TTC549 (cell line): ENCODE data around the gene FKRP.
"Not testable (repeated sequence)": the region's sequence is repeated elsewhere in the genome, so short reads cannot be mapped to it uniquely, and the experiment has no call there.

Experiments
- FAIRE-seq: peaks from 2 replicates; lab custom pipeline; 2012; peaks lifted over from hg19 to GRCh38; lab: Jason Lieb, UNC

FKRP gene, protein sequence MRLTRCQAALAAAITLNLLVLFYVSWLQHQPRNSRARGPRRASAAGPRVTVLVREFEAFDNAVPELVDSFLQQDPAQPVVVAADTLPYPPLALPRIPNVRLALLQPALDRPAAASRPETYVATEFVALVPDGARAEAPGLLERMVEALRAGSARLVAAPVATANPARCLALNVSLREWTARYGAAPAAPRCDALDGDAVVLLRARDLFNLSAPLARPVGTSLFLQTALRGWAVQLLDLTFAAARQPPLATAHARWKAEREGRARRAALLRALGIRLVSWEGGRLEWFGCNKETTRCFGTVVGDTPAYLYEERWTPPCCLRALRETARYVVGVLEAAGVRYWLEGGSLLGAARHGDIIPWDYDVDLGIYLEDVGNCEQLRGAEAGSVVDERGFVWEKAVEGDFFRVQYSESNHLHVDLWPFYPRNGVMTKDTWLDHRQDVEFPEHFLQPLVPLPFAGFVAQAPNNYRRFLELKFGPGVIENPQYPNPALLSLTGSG

GRCh38 chr19:46745521-46746280 lies at the start of gene FKRP:
TSS of gene FKRP (plus strand) at chr19:46746057. CDS start at chr19:46755451, 9,394 bp downstream.
- no peak for FAIRE-seq

- no peak for FAIRE-seq
Observed at GRCh38 chr19:46696866-46697203, 49.0 kb upstream of the FKRP start.

GRCh38 chr19:46697204-46697960 lies 48.5 kb upstream of the FKRP start:
- FAIRE-seq, result no peak

DNA sequence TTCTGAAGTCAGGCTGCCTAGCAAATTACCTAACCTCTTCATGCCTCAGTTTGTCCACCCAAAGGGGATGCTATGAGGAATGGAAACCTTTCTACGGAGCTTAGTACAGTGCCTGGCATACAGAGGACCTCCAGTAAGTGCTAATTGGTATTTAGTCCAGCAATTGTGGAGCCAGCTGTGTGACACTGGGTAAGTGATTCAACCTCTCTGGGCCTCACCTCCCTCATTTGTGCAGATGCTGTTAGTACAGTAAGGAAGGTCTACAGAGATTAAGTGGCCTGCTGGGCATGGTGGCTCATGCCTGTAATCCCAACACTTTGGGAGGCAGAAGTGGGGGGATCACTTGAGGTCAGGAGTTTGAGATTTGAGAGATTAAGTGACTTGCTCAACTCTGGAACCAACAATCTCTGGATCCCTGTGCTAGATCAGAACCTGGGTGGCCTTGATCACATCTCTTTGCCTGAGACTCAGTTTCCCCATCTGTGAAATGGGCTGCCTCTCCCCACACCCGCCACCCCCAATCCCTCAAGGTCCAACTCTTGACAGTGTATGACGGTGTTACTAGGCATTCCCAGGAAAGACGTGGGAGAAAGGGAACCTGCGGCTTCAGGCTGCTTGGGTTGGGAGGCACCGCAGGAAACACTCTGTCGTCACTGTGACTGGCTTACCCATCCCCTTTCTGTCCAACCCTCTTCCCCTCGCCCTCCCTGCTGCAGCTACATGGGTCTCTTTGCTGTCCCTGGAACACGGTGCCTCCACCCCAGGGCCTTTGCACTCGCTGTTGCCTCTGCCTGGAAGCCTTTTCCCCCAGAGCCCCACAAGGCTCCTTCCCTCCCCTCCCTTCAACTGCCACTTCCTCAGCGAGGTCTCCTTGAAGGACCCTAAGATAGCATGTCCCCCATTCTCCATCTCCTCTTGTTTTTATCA lies 47.2 kb upstream of the FKRP start:
- FAIRE-seq, result no peak

DNA sequence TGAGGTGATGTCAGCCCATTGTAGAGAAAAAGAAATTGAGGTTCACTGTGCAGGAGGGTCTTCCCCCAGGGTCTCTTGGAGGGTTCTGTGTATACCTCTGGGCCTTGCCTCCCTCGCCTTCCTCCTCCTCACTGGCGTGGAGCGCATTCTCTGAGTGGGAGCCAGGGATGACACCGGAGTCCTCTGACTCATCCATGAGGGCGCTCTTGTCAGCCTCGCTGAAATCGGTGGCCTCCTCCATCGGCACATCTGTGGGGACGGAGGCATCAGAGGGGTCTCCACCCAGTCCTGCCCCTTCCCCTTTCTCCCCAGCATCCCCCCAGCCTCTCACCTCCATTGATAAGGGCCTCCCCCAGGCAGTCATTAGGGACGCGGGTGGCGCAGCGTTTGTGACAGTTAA lies 45.2 kb upstream of the FKRP start:
- FAIRE-seq, result no peak

DNA sequence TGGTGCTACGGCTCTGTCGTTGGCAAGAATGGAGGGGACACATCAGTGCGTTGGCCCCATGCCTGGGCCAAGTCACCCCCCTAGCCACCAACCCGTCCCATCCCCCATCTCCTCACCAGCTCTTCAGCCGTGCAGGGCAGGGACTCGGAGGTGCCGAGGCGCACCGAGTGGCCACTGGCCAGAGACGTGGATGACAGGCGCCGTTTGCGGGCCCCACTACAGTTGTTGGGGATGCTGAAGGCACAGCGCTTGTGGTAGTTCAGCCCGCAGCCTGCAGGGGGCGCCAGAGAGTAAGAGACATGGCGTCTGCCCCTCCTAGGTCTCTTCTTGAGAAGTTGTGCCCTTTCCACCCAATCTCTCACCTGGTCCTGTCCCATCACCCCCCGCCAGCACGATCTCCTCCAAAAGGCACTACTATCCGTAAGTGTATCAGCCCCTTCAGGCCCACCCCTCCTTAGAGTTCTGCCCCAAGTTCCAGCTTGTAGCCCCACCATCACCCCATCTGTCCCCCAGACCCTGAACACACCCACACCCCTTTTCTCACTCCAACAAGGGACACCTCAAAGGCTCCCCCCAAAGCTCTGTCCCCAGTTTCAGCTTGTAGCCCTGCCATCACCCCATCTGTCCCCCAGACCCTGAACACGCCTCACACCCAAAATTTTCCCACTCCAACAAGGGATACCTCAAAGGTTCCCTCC lies 41.3 kb upstream of the FKRP start:
- FAIRE-seq, result no peak

DNA sequence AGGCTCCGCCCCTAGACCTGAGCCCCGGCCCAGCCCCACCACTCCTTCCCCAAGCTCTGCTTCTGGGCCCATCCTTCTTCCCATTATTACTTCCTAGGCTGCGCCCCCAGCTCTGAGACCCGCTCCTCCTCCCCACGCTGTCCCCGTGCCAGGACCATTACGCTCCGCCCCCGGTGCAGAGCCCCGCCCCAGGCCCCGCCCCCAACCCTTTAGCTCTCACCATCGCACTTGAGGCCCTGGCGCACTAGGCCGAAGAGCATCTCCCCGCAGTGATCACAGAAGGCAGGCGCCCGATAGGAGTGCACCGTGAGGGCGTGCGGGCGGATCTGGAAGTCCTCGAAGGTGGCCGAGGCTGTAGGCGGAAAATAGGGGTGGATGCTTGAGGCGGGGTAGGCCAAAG lies 35.2 kb upstream of the FKRP start:
- no peak for FAIRE-seq

DNA sequence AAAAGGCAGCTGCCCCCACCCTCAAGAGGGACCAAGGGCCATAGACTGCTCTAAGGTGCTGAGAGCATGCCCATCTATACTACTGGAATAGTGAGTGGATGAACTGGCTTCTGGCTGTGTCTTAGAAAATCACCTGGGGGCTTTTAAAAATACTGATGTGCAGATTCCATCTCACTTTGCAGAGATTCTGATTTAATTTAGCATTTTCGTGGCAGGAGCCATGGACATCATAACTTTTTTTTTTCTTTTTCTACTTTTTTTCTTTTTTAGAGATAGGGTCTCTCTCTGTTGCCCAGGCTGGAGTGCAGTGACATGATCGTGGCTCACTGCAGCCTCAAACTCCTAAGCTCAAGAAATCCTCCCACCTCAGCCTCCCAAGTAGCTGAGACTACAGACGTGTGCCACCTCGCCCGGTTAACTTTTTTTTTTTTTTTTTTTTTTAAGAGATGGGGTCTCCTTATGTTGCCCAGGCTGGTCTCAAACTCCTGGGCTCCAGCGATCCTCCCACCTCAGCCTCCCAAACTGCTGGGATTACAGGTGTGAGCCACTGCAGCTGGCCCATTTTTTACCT lies 33.0 kb upstream of the FKRP start:
- not testable (repeated sequence) for FAIRE-seq

DNA sequence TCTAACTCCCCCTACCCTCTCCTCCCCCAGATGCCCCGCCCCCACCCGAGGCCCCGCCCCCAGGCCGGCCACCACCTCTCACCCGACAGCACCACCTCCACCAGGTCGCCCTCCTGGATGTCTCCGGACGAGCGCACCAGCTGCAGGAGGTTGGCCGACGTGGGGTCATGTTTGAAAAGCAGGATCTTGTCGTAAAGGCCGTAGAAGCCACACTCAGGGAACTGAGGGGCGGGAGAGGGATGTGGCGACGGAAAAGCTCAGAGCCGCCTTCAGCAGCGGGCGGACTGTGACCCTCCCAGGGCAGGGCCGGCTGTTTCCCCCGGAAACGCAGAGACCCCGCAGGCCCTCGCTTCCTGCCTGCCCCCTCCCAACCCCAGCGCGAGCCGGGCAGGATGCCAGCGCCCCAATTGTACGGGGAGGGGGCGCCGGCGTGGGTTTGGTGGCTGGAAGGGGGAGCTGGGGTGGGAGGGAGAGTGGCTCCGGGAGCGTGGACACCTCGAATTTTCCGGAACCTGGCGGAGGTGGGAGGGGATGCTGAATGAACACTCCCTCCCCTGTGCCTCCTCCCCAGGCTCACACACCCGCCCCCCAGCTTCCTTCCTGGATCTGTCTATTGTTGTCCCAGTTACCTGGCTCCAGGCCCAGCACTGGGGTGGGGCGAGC lies 31.9 kb upstream of the FKRP start:
- FAIRE-seq, result no peak

- no peak for FAIRE-seq
Observed at GRCh38 chr19:46714444-46715106, 31.3 kb upstream of the FKRP start.

- no peak for FAIRE-seq
Observed at GRCh38 chr19:46715620-46715974, 30.3 kb upstream of the FKRP start.

GRCh38 chr19:46715975-46716671 lies 29.7 kb upstream of the FKRP start:
- FAIRE-seq, result no peak

DNA sequence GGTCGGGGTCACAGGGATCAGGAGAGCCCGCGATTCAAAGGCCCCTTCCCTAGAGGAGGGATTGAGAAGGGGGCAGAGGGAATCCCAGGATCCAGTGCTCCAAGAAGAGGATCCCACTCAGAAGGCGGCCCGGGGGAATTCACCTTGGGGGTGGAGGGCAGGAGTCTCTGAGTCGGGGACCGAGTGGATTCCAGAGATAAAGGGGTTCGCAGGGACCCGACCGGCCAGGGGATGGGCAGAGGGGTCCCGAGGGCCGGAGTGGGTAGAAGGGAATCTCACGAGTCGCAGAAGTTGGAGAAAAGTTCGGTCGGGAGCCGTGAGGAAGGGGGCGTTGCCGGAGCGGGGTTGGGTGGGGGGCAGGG lies 29.2 kb upstream of the FKRP start:
- no peak for FAIRE-seq

- FAIRE-seq, result no peak
Observed at GRCh38 chr19:46717034-46717715, 28.7 kb upstream of the FKRP start, which contains the start of gene PRKD2. TSS of gene PRKD2 (minus strand) at chr19:46717114. CDS start at chr19:46716370, 744 bp downstream.

DNA sequence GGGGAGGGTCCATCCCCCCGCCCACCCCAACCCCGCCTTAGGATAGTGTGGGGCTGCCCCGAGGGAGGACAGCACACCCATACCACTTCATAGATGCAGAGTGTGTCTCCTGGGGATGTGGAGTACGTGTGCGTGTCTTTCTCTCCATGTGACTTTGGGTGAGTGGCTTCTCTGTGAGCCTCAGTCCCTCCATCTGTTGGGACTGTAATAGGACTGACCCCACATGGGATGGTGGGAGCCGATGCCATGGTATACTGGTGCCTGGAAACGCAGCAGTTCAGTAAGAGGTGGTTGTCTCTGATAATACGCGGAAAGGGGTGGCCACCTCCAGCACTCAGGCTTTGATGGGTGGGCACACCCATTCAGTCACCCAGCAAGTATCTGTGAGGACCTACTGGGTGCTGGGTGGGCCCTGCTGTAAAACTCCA lies 28.1 kb upstream of the FKRP start:
- FAIRE-seq, result no peak

DNA sequence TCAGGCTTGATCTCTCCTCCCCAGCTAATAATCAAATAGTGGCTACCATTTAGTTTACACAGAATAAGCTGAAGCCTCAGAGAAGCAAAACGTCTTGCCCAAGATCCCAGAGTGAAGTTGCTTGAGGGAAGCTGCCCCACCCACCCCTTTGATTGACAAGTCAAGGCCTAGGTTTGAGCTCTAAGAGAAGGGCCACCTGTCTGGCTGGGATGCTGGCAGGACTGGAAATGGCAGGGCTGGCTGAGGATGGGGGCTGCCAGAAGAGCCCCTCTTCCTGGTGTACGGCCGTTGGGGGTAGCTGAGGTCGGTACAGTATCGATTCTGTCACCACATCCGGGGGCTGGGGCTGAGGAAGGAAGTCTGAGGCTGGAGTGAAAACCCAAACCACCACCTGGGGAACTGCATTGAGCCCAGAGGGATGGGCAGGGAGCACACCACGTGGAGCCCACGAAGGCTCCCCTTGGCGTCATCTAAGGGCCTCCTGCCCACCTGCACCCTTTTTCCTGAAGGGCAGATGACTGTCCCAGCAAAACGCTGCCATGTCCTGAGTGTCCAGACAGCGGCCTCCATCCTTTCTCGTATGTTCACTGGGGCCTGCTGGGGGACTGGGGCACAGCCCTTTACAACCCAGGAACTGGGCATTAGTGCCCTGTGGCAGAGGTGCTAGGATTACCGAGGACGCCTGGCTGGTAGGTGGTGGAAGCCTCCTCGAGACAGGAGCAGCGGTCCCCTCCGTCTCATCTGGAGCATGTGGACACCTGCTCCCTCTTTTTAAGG lies 27.5 kb upstream of the FKRP start:
- no peak for FAIRE-seq

GRCh38 chr19:46718934-46719622 lies 26.8 kb upstream of the FKRP start:
- no peak for FAIRE-seq
